H9 (cell line): Measurements from ENCODE around the gene ZFAND3. TPM values are rescaled to one million over a fixed set of nuclear protein-coding genes. Genes with fewer than 3 reads are reported as not detected.

Source experiments
- DNase-seq: peaks from one replicate; pipeline ENCODE4 v3.0.0-alpha.2; 2017
- H2AFZ ChIP-seq: one replicate; pipeline ENCODE4 v1.6.1; 2013; ENCODE audit warnings: mild to moderate bottlenecking, low read length, control low read depth, moderate library complexity
- H2AK5ac ChIP-seq: 2 replicates; pipeline ENCODE4 v1.6.1; 2013; ENCODE audit warnings: low read length, control low read depth, mixed read lengths; ENCODE audit not compliant: insufficient read length
- H2BK120ac ChIP-seq: one replicate; pipeline ENCODE4 v1.6.1; 2013; ENCODE audit warnings: low read depth, mild to moderate bottlenecking, low read length, control low read depth, inconsistent platforms; ENCODE audit not compliant: poor library complexity, severe bottlenecking
- H2BK12ac ChIP-seq: 2 replicates; pipeline ENCODE4 v1.6.1; 2013; ENCODE audit warnings: low read length, control low read depth, mixed read lengths, low read depth; ENCODE audit not compliant: insufficient read length
- H2BK15ac ChIP-seq: 2 replicates; pipeline ENCODE4 v1.6.1; 2013; ENCODE audit warnings: low read depth, low read length, control low read depth
- H2BK20ac ChIP-seq: one replicate; pipeline ENCODE4 v1.6.1; 2013; ENCODE audit warnings: low read depth, mild to moderate bottlenecking, low read length, control low read depth, inconsistent platforms; ENCODE audit not compliant: poor library complexity, severe bottlenecking
- H2BK5ac ChIP-seq: 2 replicates; pipeline ENCODE4 v1.6.1; 2013; ENCODE audit warnings: low read length, control low read depth, mixed read lengths; ENCODE audit not compliant: insufficient read length
- H3K14ac ChIP-seq: 2 replicates; pipeline ENCODE4 v1.6.1; 2013; ENCODE audit warnings: low read length, control low read depth; ENCODE audit not compliant: insufficient read depth
- H3K18ac ChIP-seq: 2 replicates; pipeline ENCODE4 v1.6.1; 2013; ENCODE audit warnings: low read depth, mild to moderate bottlenecking, mixed read lengths, low read length, control low read depth; ENCODE audit not compliant: insufficient read length
- H3K23ac ChIP-seq: 2 replicates; pipeline ENCODE4 v1.6.1; 2013; ENCODE audit warnings: low read length, control low read depth, mixed read lengths, low read depth; ENCODE audit not compliant: insufficient read length
- H3K23me2 ChIP-seq: 2 replicates; pipeline ENCODE4 v1.6.1; 2013; ENCODE audit warnings: low read depth, mild to moderate bottlenecking, mixed read lengths, low read length, control low read depth; ENCODE audit not compliant: insufficient read length, poor library complexity, severe bottlenecking
- H3K27ac ChIP-seq: 2 replicates; pipeline ENCODE4 v1.5.1; 2013; ENCODE audit warnings: low read length, control low read depth, mixed read lengths, low read depth; ENCODE audit not compliant: insufficient read length
- H3K27me3 ChIP-seq: 2 replicates; pipeline ENCODE4 v1.6.1; 2013; ENCODE audit warnings: low read length, control low read depth, inconsistent platforms; ENCODE audit not compliant: insufficient read depth
- H3K4ac ChIP-seq: 2 replicates; pipeline ENCODE4 v1.6.1; 2013; ENCODE audit warnings: low read depth, mild to moderate bottlenecking, control low read depth, inconsistent platforms, low read length, moderate library complexity
- H3K4me1 ChIP-seq: 2 replicates; pipeline ENCODE4 v1.6.1; 2013; ENCODE audit warnings: low read length, control low read depth, inconsistent platforms; ENCODE audit not compliant: insufficient read depth
- H3K4me2 ChIP-seq: 2 replicates; pipeline ENCODE4 v1.6.1; 2013; ENCODE audit warnings: low read length, control low read depth, mixed read lengths; ENCODE audit not compliant: insufficient read length, insufficient read depth
- H3K56ac ChIP-seq: 2 replicates; pipeline ENCODE4 v1.6.1; 2013; ENCODE audit warnings: low read depth, mild to moderate bottlenecking, mixed read lengths, low read length, control low read depth; ENCODE audit not compliant: insufficient read length
- H3K79me1 ChIP-seq: 2 replicates; pipeline ENCODE4 v1.6.1; 2013; ENCODE audit warnings: low read depth, mild to moderate bottlenecking, moderate library complexity, low read length, control low read depth, inconsistent platforms; ENCODE audit not compliant: insufficient read depth, poor library complexity, severe bottlenecking
- H3K79me2 ChIP-seq: 2 replicates; pipeline ENCODE4 v1.6.1; 2013; ENCODE audit warnings: low read length, control low read depth, inconsistent platforms; ENCODE audit not compliant: insufficient read depth
- H3K9ac ChIP-seq: 2 replicates; pipeline ENCODE4 v1.6.1; 2013; ENCODE audit warnings: low read length, control low read depth, mixed read lengths; ENCODE audit not compliant: insufficient read length; ENCODE audit errors: extremely low read depth
- H3K9me3 ChIP-seq: one replicate; pipeline ENCODE4 v1.6.1; 2013; ENCODE audit warnings: low read depth, low read length, inconsistent platforms; ENCODE audit not compliant: control insufficient read depth
- H3T11ph ChIP-seq: one replicate; pipeline ENCODE4 v1.6.1; 2013; ENCODE audit warnings: mild to moderate bottlenecking, low read length, control low read depth, inconsistent platforms
- H4K20me1 ChIP-seq: one replicate; pipeline ENCODE4 v1.6.1; 2013; ENCODE audit not compliant: control insufficient read depth, insufficient read length, insufficient read depth
- H4K5ac ChIP-seq: 2 replicates; pipeline ENCODE4 v1.6.1; 2013; ENCODE audit warnings: low read depth, mild to moderate bottlenecking, mixed read lengths, low read length, control low read depth; ENCODE audit not compliant: insufficient read length
- H4K8ac ChIP-seq: replicated peaks from 2 replicates; pipeline ENCODE4 v1.6.1; 2013; ENCODE audit warnings: low read length, control low read depth, mixed read lengths, low read depth; ENCODE audit not compliant: insufficient read length
- H4K91ac ChIP-seq: 2 replicates; pipeline ENCODE4 v1.6.1; 2013; ENCODE audit warnings: low read depth, mild to moderate bottlenecking, moderate library complexity, mixed read lengths, low read length, control low read depth; ENCODE audit not compliant: insufficient read length
- H3K27ac Mint-ChIP-seq, 3 experiments: 2 replicates in 2 of 3; 3 replicates in 1 of 3; pipeline ENCODE4 v1.8.0; 2020 to 2021; ENCODE audit warnings: mixed read lengths in 3 of 3, mild to moderate bottlenecking in 1 of 3, moderate library complexity in 1 of 3
- H3K27me3 Mint-ChIP-seq: 2 replicates; pipeline ENCODE4 v1.8.0; 2021; ENCODE audit warnings: low read depth, mild to moderate bottlenecking, moderate library complexity, mixed read lengths
- H3K36me3 Mint-ChIP-seq, 3 experiments: 2 replicates in 2 of 3; 3 replicates in 1 of 3; pipeline ENCODE4 v1.8.0; 2020 to 2021; ENCODE audit warnings: low read depth in 3 of 3, mixed read lengths in 3 of 3; ENCODE audit not compliant: insufficient read depth in 1 of 3
- H3K4me1 Mint-ChIP-seq, 2 experiments: 2 replicates each; pipeline ENCODE4 v1.8.0; 2020; ENCODE audit warnings: mixed read lengths in 2 of 2
- H3K4me3 Mint-ChIP-seq, 2 experiments: 2 replicates in 1 of 2; 3 replicates in 1 of 2; pipeline ENCODE4 v1.8.0; 2020 to 2021; ENCODE audit warnings: mild to moderate bottlenecking in 2 of 2, mixed read lengths in 2 of 2, moderate library complexity in 1 of 2
- H3K9me3 Mint-ChIP-seq, 2 experiments: 2 replicates in 1 of 2; 3 replicates in 1 of 2; pipeline ENCODE4 v1.8.0; 2020; ENCODE audit warnings: mild to moderate bottlenecking in 2 of 2, mixed read lengths in 2 of 2, moderate library complexity in 1 of 2
- WGBS: extraction: QIAGEN DNeasy Blood & Tissue Kit; methylation state at CpG from one replicate; pipeline ENCODE4 v1.1.7; 2013; ENCODE audit warnings: missing lambda C conversion rate, low lambda C conversion rate, mixed read lengths; ENCODE audit not compliant: insufficient read length; ENCODE audit errors: extremely low coverage; 5-methylcytosine and 5-hydroxymethylcytosine counted together
- total RNA-seq: library from RNA; stranded (reverse); gene quantifications from 2 replicates; pipeline ENCODE4 v1.2.1, GENCODE V29; 2021
- TF ChIP-seq, protein P1 (sequence below): fragments of 200-600 bp; sonication (generic); conservative IDR thresholded peaks from 3 replicates; pipeline ENCODE4 v1.8.0; 2021; ENCODE audit warnings: antibody characterized with exemption, mild to moderate bottlenecking

Gene ZFAND3
- total RNA-seq, 1 experiment from 2014 or later = 57.7 TPM

DNA sequence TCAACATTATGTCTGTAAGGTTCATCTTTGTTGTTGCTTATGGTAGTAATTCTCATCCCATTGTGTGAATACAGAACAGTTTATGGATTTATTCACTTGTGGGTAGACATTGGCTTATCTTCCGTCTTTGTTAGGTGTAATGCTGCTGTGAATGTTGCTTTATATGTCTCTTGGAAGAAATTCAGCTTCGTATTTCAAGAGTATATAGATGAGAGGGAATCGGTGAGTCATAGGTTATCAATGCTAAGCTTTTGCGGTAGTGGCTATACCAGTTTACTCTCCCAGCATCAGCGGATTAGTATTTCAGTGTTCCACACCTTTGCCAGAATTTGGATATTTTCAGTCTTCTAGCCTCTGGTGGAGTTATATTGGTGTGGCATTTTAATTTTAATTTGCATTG is 77.8 kb downstream of the ZFAND3 start:
- no peak overlapping the region for H2BK12ac ChIP-seq
- H2BK20ac ChIP-seq = no peak overlapping the region
- H2BK5ac ChIP-seq = no peak overlapping the region
- DNase-seq = no peak
- peaks cover 8% of the 10 kb centered on the region for H3K79me1 ChIP-seq
- no peaks in the 10 kb centered on the region for H3K9me3 ChIP-seq
- no peak overlapping the region for H3K27ac Mint-ChIP-seq
- no peaks in the 10 kb centered on the region for H3K27me3 ChIP-seq
- peaks cover 0 to 2% (median 0%) of the 10 kb centered on the region in 3 experiments; a peak in 2 of 7 replicates for H3K36me3 Mint-ChIP-seq
- no peaks in the 10 kb centered on the region for H3K27me3 Mint-ChIP-seq
- H3K9me3 Mint-ChIP-seq = no peaks in the 10 kb centered on the region
- H3K27ac ChIP-seq = no peak overlapping the region
- no peak overlapping the region for H4K91ac ChIP-seq
- H3K9ac ChIP-seq = no peak overlapping the region
- no peak overlapping the region for H4K8ac ChIP-seq
- no peaks in the 10 kb centered on the region for H3K23me2 ChIP-seq
- no peak overlapping the region for H3K14ac ChIP-seq
- no peaks in the 10 kb centered on the region for H4K20me1 ChIP-seq
- no peak overlapping the region for H3K56ac ChIP-seq
- no peak overlapping the region for H3K18ac ChIP-seq
- H3K79me2 ChIP-seq = peaks cover 2% of the 10 kb centered on the region; the same call in 1 of the 2 replicates
- H3T11ph ChIP-seq = no peak overlapping the region
- no peak overlapping the region for H2BK15ac ChIP-seq
- H3K4ac ChIP-seq = no peak overlapping the region
- no peak overlapping the region for H2AK5ac ChIP-seq
- H3K23ac ChIP-seq = no peak overlapping the region
- H3K4me2 ChIP-seq = no peak overlapping the region
- H3K4me1 Mint-ChIP-seq = peaks cover 14 to 17% of the 10 kb centered on the region in 2 experiments
- TF ChIP-seq, protein P1, sequence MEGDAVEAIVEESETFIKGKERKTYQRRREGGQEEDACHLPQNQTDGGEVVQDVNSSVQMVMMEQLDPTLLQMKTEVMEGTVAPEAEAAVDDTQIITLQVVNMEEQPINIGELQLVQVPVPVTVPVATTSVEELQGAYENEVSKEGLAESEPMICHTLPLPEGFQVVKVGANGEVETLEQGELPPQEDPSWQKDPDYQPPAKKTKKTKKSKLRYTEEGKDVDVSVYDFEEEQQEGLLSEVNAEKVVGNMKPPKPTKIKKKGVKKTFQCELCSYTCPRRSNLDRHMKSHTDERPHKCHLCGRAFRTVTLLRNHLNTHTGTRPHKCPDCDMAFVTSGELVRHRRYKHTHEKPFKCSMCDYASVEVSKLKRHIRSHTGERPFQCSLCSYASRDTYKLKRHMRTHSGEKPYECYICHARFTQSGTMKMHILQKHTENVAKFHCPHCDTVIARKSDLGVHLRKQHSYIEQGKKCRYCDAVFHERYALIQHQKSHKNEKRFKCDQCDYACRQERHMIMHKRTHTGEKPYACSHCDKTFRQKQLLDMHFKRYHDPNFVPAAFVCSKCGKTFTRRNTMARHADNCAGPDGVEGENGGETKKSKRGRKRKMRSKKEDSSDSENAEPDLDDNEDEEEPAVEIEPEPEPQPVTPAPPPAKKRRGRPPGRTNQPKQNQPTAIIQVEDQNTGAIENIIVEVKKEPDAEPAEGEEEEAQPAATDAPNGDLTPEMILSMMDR = no peak
- H3K4me3 Mint-ChIP-seq = no peak overlapping the region
- H3K4me1 ChIP-seq = no peaks in the 10 kb centered on the region
- H2AFZ ChIP-seq = no peak overlapping the region
- H2BK120ac ChIP-seq = no peak overlapping the region
- no peak overlapping the region for H4K5ac ChIP-seq
- no CpG with 5 or more reads among the region's 5 CpGs for WGBS
